Subcutaneous adipose tissue (tissue), 4 donors: ENCODE results near the gene ADAM23. TPM values are rescaled to one million over a fixed set of nuclear protein-coding genes. Genes with fewer than 3 reads are reported as not detected.

Source experiments
- total RNA-seq, 4 donors: library from RNA; depleted of rRNA; stranded (reverse); fragments of >200 nt; gene quantifications; one replicate each; pipeline ENCODE4 v1.1.0, GENCODE V29; 2016
- TF ChIP-seq, protein P1 (sequence below): fragments of 450-650 bp; IDR thresholded peaks from one replicate; pipeline ENCODE4 v1.5.1; 2016; ENCODE audit warnings: low read depth, mild to moderate bottlenecking, control low read depth, antibody characterized with exemption, moderate library complexity

Gene ADAM23
- total RNA-seq, 4 donors from 2014 or later = 0.19 to 1.1 (median 0.50) TPM

DNA sequence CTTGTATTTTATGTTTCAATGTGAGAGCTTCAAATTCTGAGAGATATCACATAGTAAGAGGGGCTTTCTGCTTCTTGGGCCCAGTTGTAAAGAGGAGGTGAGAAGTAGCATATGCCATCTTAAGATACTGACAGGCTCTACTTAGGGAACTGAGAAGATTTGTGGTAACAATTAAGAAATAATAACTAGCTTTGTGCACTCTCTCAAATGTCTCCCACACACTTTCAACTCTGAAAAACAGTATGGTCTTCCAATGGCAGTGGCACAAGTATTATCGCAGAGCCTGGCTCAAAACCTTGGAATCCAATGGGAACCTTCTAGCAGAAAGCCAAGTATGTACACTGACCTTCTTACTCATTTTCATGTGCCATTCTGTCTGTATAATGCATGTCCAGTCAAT is 118.6 kb downstream of the ADAM23 start:
- TF ChIP-seq, protein P1, sequence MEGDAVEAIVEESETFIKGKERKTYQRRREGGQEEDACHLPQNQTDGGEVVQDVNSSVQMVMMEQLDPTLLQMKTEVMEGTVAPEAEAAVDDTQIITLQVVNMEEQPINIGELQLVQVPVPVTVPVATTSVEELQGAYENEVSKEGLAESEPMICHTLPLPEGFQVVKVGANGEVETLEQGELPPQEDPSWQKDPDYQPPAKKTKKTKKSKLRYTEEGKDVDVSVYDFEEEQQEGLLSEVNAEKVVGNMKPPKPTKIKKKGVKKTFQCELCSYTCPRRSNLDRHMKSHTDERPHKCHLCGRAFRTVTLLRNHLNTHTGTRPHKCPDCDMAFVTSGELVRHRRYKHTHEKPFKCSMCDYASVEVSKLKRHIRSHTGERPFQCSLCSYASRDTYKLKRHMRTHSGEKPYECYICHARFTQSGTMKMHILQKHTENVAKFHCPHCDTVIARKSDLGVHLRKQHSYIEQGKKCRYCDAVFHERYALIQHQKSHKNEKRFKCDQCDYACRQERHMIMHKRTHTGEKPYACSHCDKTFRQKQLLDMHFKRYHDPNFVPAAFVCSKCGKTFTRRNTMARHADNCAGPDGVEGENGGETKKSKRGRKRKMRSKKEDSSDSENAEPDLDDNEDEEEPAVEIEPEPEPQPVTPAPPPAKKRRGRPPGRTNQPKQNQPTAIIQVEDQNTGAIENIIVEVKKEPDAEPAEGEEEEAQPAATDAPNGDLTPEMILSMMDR = no peak

DNA sequence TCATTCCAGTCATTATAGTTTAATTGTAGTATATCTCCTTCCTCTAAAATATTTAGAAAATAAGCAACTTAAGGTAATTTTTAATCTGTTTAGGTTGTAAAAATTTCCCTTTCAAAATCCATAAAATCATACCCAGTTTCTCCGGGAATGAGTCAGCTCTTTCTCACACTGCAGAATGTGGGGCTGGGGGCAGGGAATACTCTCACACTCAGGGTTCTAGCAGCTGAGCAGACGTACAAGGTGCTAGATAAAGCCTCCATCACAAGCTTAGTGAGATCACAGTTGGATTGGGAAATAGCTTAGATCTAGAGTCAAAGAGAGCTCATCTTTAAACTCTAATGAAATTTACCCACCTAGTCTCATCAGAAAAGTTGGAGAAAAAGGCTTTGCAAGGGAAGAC is 119.0 kb downstream of the ADAM23 start:
- TF ChIP-seq, protein P1 = no peak

DNA sequence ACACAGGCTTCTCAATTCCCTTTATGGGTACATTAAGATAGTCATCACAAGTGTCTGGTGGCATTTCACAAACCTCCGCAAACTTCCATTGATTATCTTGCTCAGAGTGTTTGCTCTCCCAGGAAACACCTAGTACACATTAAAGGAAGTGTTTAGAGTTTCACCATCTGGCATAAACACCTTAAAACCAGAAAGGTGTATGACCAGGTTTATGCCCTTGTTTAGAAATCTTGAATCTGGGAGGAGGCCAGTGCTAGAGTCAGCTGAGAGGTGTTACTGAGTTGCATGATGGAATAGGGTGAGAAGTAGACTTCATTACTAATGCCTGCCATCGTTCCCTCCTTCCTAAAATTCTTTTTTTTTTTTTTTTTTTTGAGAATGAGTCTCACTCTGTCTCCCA is 120.0 kb downstream of the ADAM23 start:
- TF ChIP-seq, protein P1 = no peak

DNA sequence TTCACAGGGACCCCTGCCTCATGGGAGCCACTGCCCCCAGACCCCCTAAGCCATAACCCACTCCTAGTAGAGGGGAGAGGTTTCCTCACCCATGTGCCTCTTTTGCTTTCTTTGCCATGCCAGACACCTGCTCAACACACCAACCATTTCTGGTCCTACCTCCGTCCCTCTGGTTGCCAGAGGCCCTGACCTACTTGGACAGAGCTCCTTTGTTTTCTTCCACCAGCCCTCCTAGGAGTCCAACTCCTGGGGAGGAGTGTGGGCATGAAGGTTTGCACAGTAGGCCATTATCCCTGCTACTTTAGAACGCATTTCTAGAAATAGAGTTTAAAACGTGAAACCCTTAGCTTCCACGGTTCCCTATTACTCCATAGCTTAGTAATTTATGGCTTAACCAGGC is 122.3 kb downstream of the ADAM23 start:
- TF ChIP-seq, protein P1 = no peak

DNA sequence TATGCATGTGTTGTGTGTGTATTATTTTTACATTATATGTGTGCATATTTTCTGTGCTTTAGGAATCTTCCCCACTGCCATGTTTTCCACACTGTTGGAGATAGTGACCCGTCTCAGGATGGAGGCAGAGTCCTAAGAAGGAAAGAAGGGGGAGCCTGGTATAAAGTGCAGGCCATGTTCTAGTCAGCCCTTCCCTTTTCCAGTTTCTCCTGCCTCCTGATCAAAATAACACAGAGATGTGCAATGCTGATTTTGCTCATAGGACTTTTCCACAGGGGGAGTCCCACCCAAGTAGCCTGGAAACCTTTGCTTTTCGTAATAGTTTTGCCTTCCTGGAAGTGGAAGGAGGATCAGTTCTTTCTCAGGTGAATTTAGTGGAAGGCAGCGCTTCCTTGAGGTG is 126.1 kb downstream of the ADAM23 start:
- TF ChIP-seq, protein P1 = no peak

DNA sequence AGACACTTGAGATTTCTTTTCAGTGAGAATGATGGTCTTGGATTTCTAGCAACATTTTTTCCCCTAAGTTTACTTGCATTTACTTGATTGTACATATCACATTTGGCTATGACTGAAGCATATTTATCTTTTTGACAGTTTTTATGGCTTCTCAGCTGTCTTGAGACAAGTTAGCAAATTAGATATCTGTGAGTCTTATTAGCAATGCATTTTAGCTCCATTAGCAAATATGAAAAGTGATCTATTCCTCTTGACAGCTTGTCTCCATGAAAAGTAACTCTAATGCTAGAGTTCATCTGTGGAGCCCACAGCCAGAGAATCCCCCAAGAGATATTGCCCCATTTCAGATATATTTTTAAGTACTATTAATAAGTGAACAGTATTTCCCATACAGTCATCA is 126.9 kb downstream of the ADAM23 start:
- TF ChIP-seq, protein P1 = no peak

DNA sequence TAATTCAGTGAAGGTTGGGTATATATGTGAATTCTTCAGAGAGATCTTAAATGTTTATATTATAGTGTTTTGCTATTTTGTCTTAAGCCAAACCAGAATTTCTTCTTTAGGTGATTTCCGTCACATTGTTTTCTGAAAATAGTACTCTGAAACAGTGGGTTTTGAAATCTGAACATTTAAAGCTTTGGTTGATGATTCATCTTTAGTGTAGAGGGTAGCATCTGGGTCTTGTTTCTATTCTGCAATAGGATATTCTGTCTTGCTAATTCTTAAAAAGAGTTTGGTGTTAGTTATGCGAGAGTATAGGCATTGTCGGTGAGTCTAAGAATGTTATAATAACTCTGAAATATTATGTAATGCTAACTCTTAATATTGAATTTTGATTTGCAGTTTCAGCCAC is 129.4 kb downstream of the ADAM23 start:
- TF ChIP-seq, protein P1 = no peak
